ENCODE measurements around the gene GPR132. TPM values are rescaled to one million over a fixed set of nuclear protein-coding genes. Genes with fewer than 3 reads are reported as not detected.
"Not testable (repeated sequence)": the region's sequence is repeated elsewhere in the genome, so short reads cannot be mapped to it uniquely, and the experiment has no call there.

The GPR132 gene
- total RNA-seq, 6 experiments from 2014 or later: 0.05 to 0.14 TPM; not detected in 4

- Mint-ChIP-seq H3K36me3 (ENCODE audit: low read depth) (no peaks in the 10 kb centered on the region), H3K9me3 (no peaks in the 10 kb centered on the region), H3K27ac (no peak overlapping the region), H3K27me3 (ENCODE audit: insufficient read depth) (peaks cover 2% of the 10 kb centered on the region), H3K4me3 (no peak overlapping the region), H3K4me1 (ENCODE audit: low read depth) (peaks cover 6% of the 10 kb centered on the region; the same call in 1 of the 2 replicates)
- TF ChIP-seq, protein P1, sequence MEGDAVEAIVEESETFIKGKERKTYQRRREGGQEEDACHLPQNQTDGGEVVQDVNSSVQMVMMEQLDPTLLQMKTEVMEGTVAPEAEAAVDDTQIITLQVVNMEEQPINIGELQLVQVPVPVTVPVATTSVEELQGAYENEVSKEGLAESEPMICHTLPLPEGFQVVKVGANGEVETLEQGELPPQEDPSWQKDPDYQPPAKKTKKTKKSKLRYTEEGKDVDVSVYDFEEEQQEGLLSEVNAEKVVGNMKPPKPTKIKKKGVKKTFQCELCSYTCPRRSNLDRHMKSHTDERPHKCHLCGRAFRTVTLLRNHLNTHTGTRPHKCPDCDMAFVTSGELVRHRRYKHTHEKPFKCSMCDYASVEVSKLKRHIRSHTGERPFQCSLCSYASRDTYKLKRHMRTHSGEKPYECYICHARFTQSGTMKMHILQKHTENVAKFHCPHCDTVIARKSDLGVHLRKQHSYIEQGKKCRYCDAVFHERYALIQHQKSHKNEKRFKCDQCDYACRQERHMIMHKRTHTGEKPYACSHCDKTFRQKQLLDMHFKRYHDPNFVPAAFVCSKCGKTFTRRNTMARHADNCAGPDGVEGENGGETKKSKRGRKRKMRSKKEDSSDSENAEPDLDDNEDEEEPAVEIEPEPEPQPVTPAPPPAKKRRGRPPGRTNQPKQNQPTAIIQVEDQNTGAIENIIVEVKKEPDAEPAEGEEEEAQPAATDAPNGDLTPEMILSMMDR (IDR thresholded peaks at IDR 0.05): no peak
- no peak for DNase-seq
Measured at GRCh38 chr14:105041841-105042765, 23.1 kb downstream of the GPR132 start.

DNA sequence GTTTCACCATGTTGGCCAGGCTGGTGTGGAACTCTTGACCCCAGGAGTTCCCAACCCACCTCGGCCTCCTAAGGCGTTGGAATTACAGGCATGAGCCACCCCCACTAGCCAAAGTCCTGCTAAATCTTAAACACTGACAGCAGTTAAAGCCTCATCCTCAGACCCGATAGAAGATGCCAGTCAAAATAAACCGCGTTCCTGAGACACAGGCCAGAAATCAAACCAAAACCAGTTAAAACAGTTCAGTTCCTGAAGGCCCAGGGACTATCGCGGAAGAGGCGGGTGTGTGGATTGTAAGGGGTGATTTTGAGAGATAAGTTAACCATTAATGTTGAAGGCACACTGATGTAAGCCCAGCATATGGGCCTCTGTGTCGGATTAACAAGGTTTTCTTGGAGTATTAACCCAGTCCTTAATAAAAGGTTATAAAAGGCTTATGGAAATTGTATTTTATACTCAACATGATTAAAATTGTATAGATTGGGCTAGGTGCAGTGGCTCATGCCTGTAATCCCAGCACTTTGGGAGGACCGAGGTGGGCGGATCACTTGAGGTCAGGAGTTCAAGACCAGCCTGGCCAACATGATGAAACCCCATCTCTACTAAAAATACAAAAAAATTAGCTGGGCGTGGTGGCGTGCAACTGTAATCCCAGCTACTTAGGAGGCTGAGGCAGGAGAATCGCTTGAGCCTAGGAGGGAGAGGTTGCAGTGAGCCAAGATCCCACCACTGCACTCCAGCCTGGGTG, 25.6 kb downstream of the GPR132 start:
- Mint-ChIP-seq H3K27ac (no peak overlapping the region), H3K27me3 (ENCODE audit: insufficient read depth) (peaks cover 6% of the 10 kb centered on the region), H3K4me3 (no peak overlapping the region), H3K4me1 (ENCODE audit: low read depth) (peaks cover 6% of the 10 kb centered on the region; the same call in 1 of the 2 replicates), H3K36me3 (ENCODE audit: low read depth) (no peaks in the 10 kb centered on the region), H3K9me3 (no peaks in the 10 kb centered on the region)
- TF ChIP-seq, protein P1 (IDR thresholded peaks at IDR 0.05): no peak
- DNase-seq: no peak

GRCh38 chr14:105035616-105036015, 29.6 kb downstream of the GPR132 start:
- not testable (repeated sequence) for H3K27ac Mint-ChIP-seq; H3K4me3 Mint-ChIP-seq; DNase-seq; H3K9me3 Mint-ChIP-seq; H3K27me3 Mint-ChIP-seq (ENCODE audit: insufficient read depth); H3K36me3 Mint-ChIP-seq (ENCODE audit: low read depth)
- H3K4me1 Mint-ChIP-seq (ENCODE audit: low read depth): peaks cover 10% of the 10 kb centered on the region

GRCh38 chr14:105034315-105035039, 30.8 kb downstream of the GPR132 start:
- no peak for DNase-seq

DNA sequence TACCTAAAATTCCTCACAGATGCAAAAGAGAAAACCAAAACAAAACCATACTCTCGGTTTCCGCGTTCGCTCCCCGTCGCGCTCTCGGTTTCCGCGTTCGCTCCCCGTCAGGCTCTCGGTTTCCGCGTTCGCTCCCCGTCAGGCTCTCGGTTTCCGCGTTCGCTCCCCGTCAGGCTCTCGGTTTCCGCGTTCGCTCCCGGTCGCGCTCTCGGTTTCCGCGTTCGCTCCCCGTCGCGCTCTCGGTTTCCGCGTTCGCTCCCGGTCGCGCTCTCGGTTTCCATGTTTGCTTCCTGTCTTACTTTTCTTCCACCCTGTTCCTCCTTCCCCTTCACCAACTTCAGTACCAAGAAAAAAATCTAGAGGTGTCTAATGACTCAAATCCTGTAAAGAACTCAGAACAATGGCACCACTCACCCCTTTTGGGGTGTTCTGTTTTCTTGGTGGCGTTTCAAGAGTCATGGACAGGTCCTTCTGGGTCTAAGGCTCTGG, 31.8 kb downstream of the GPR132 start:
- H3K36me3 Mint-ChIP-seq (ENCODE audit: low read depth); DNase-seq; H3K27me3 Mint-ChIP-seq (ENCODE audit: insufficient read depth); H3K4me3 Mint-ChIP-seq; H3K27ac Mint-ChIP-seq; H3K9me3 Mint-ChIP-seq: not testable (repeated sequence)
- H3K4me1 Mint-ChIP-seq (ENCODE audit: low read depth): peaks cover 10% of the 10 kb centered on the region

More at GRCh38 chr14:105034315-105035039, 30.8 kb downstream of the GPR132 start:
- H3K9me3 Mint-ChIP-seq: no peaks in the 10 kb centered on the region; the same call in 1 of the 2 replicates
- H3K27ac Mint-ChIP-seq: no peak overlapping the region
- TF ChIP-seq, protein P1 (IDR thresholded peaks at IDR 0.05): no peak
- peaks cover 10% of the 10 kb centered on the region for H3K4me1 Mint-ChIP-seq (ENCODE audit: low read depth)
- H3K4me3 Mint-ChIP-seq: no peak overlapping the region
- H3K36me3 Mint-ChIP-seq (ENCODE audit: low read depth): no peaks in the 10 kb centered on the region
- peaks cover 7% of the 10 kb centered on the region for H3K27me3 Mint-ChIP-seq (ENCODE audit: insufficient read depth)

- H3K4me1 Mint-ChIP-seq (ENCODE audit: low read depth): peaks cover 20% of the 10 kb centered on the region
- not testable (repeated sequence) for H3K27me3 Mint-ChIP-seq (ENCODE audit: insufficient read depth); H3K4me3 Mint-ChIP-seq; H3K9me3 Mint-ChIP-seq; H3K27ac Mint-ChIP-seq; H3K36me3 Mint-ChIP-seq (ENCODE audit: low read depth)
- peak; percentile 28 for DNase-seq
Measured at GRCh38 chr14:105032451-105032901, 32.8 kb downstream of the GPR132 start.

Measured in HFFc6 (cell line).